Neural progenitor cell (in vitro differentiated cells): Measurements from ENCODE around the gene RAB35. TPM values are rescaled to one million over a fixed set of nuclear protein-coding genes. Genes with fewer than 3 reads are reported as not detected.
A peak's percentile ranks its signal among the peaks of the same experiment; 100 is the strongest.

ENCODE experiments used
- DNase-seq: peaks from one replicate; pipeline ENCODE4 v3.0.0-alpha.2; 2016; ENCODE audit warnings: low spot score
- H2AFZ ChIP-seq: fragments of 200-600 bp; sonication (generic); replicated peaks from 2 replicates; pipeline ENCODE4 v1.6.1; 2016; ENCODE audit warnings: antibody characterized with exemption
- H3F3A ChIP-seq: fragments of 200-600 bp; sonication (generic); 2 replicates; pipeline ENCODE4 v1.6.1; 2016; ENCODE audit warnings: antibody characterized with exemption, low read depth
- H3K27ac ChIP-seq: fragments of 200-600 bp; sonication (generic); 2 replicates; pipeline ENCODE4 v1.5.1; 2016; ENCODE audit warnings: mild to moderate bottlenecking
- H3K27me3 ChIP-seq: fragments of 200-600 bp; sonication (generic); 2 replicates; pipeline ENCODE4 v1.6.1; 2016; ENCODE audit warnings: mild to moderate bottlenecking, moderate library complexity
- H3K36me3 ChIP-seq: fragments of 200-600 bp; sonication (generic); 2 replicates; pipeline ENCODE4 v1.5.1; 2016
- H3K4me1 ChIP-seq: fragments of 200-600 bp; sonication (generic); 2 replicates; pipeline ENCODE4 v1.6.1; 2016; ENCODE audit warnings: mixed run types
- H3K4me2 ChIP-seq: fragments of 200-600 bp; sonication (generic); 2 replicates; pipeline ENCODE4 v1.6.1; 2016
- H3K4me3 ChIP-seq: fragments of 200-600 bp; sonication (generic); 2 replicates; pipeline ENCODE4 v1.5.1; 2016
- H3K79me2 ChIP-seq: fragments of 200-600 bp; sonication (generic); 2 replicates; pipeline ENCODE4 v1.6.1; 2016; ENCODE audit warnings: low read depth
- H3K9ac ChIP-seq: fragments of 200-600 bp; sonication (generic); 2 replicates; pipeline ENCODE4 v1.6.1; 2016
- H3K9me3 ChIP-seq: fragments of 200-600 bp; sonication (generic); 2 replicates; pipeline ENCODE4 v1.5.1; 2016; ENCODE audit warnings: low read depth
- H4K20me1 ChIP-seq: fragments of 200-600 bp; sonication (generic); 2 replicates; pipeline ENCODE4 v1.6.1; 2016; ENCODE audit warnings: low read depth
- H3K27ac Mint-ChIP-seq: 3 replicates; pipeline ENCODE4 v1.8.0; 2021; ENCODE audit warnings: mixed read lengths
- H3K27me3 Mint-ChIP-seq: 2 replicates; pipeline ENCODE4 v1.8.0; 2022; ENCODE audit warnings: low read depth, mild to moderate bottlenecking, inconsistent platforms, moderate library complexity, mixed read lengths; ENCODE audit not compliant: insufficient read depth
- H3K36me3 Mint-ChIP-seq: 3 replicates; pipeline ENCODE4 v1.8.0; 2021; ENCODE audit warnings: mixed read lengths
- H3K4me1 Mint-ChIP-seq: 3 replicates; pipeline ENCODE4 v1.8.0; 2021; ENCODE audit warnings: mixed read lengths
- H3K4me3 Mint-ChIP-seq: 3 replicates; pipeline ENCODE4 v1.8.0; 2021; ENCODE audit warnings: mild to moderate bottlenecking, moderate library complexity, mixed read lengths
- H3K9me3 Mint-ChIP-seq: 3 replicates; pipeline ENCODE4 v1.8.0; 2020; ENCODE audit warnings: mixed read lengths
- CTCF ChIP-seq: fragments of 200-600 bp; sonication (generic); IDR thresholded peaks from 2 replicates; pipeline ENCODE4 v1.5.1; 2017; ENCODE audit warnings: antibody characterized with exemption, mild to moderate bottlenecking
- EZH2 ChIP-seq: fragments of 200-600 bp; sonication (generic); IDR thresholded peaks from 2 replicates; pipeline ENCODE4 v1.6.1; 2017; ENCODE audit warnings: antibody characterized with exemption, mild to moderate bottlenecking, moderate library complexity
- EZH2phosphoT487 ChIP-seq: fragments of 200-600 bp; sonication (generic); IDR thresholded peaks from 2 replicates; pipeline ENCODE4 v1.6.1; 2017; ENCODE audit warnings: antibody characterized with exemption
- total RNA-seq: library from RNA; depleted of rRNA; stranded (reverse); fragments of >200 nt; gene quantifications from 2 replicates; pipeline ENCODE4 v1.2.3, GENCODE V29; 2015; ENCODE audit warnings: low replicate concordance

The RAB35 gene
- total RNA-seq, 1 donor from 2014 or later, result 17.5 TPM

GRCh38 chr12:120093336-120093591, 23.3 kb downstream of the RAB35 start:
- Mint-ChIP-seq H3K4me3 (no peak overlapping the region), H3K4me1 (peaks cover 68% of the 10 kb centered on the region), H3K36me3 (peaks cover 7% of the 10 kb centered on the region), H3K9me3 (no peaks in the 10 kb centered on the region), H3K27ac (no peak overlapping the region), H3K27me3 (peaks cover 5% of the 10 kb centered on the region)
- Histone ChIP-seq H3K4me1 (peaks cover 41% of the 10 kb centered on the region), H3K4me2 (peak overlapping the region; percentile 73), H3K9ac (no peak overlapping the region), H3K36me3 (no peaks in the 10 kb centered on the region), H4K20me1 (peaks cover 6% of the 10 kb centered on the region), H3K4me3 (no peak overlapping the region), H3K79me2 (no peaks in the 10 kb centered on the region), H3K9me3 (no peaks in the 10 kb centered on the region), H3F3A (peaks cover 32% of the 10 kb centered on the region), H2AFZ (no peak overlapping the region), H3K27me3 (no peaks in the 10 kb centered on the region), H3K27ac (peak overlapping the region; percentile 84)
- DNase-seq, result no peak
- TF ChIP-seq EZH2 (no peak), EZH2phosphoT487 (no peak), CTCF (no peak)

- Histone ChIP-seq H3K4me1 (peaks cover 41% of the 10 kb centered on the region), H4K20me1 (peaks cover 6% of the 10 kb centered on the region), H3K4me2 (peak overlapping the region; percentile 73), H3F3A (peaks cover 33% of the 10 kb centered on the region), H3K4me3 (no peak overlapping the region), H2AFZ (no peak overlapping the region), H3K27ac (peak overlapping the region; percentile 84), H3K27me3 (no peaks in the 10 kb centered on the region), H3K36me3 (no peaks in the 10 kb centered on the region), H3K9me3 (no peaks in the 10 kb centered on the region), H3K9ac (no peak overlapping the region), H3K79me2 (no peaks in the 10 kb centered on the region)
- peak; percentile 45 for DNase-seq
- Mint-ChIP-seq H3K4me3 (no peak overlapping the region), H3K4me1 (peaks cover 68% of the 10 kb centered on the region), H3K27me3 (peaks cover 5% of the 10 kb centered on the region), H3K27ac (peak overlapping the region; percentile 74), H3K36me3 (peaks cover 7% of the 10 kb centered on the region), H3K9me3 (no peaks in the 10 kb centered on the region)
- TF ChIP-seq EZH2 (no peak), CTCF (peak; percentile 15)
Measured at GRCh38 chr12:120092551-120093335, 23.8 kb downstream of the RAB35 start.

- Mint-ChIP-seq H3K27ac (peak overlapping the region; percentile 91), H3K4me1 (peaks cover 74% of the 10 kb centered on the region), H3K27me3 (peaks cover 5% of the 10 kb centered on the region), H3K4me3 (no peak overlapping the region), H3K9me3 (no peaks in the 10 kb centered on the region), H3K36me3 (peaks cover 7% of the 10 kb centered on the region)
- Histone ChIP-seq H3K27me3 (no peaks in the 10 kb centered on the region), H2AFZ (no peak overlapping the region), H4K20me1 (peaks cover 6% of the 10 kb centered on the region), H3K4me2 (no peak overlapping the region), H3K9me3 (no peaks in the 10 kb centered on the region), H3F3A (peaks cover 39% of the 10 kb centered on the region), H3K4me1 (peaks cover 46% of the 10 kb centered on the region), H3K79me2 (no peaks in the 10 kb centered on the region), H3K4me3 (no peak overlapping the region), H3K27ac (no peak overlapping the region), H3K36me3 (no peaks in the 10 kb centered on the region), H3K9ac (no peak overlapping the region)
- no peak for TF ChIP-seq EZH2
- no peak for TF ChIP-seq EZH2phosphoT487
- no peak for TF ChIP-seq CTCF
- DNase-seq, result no peak
Measured at GRCh38 chr12:120091371-120092090, 25.0 kb downstream of the RAB35 start.
